ENCODE results near the gene NEMP2. TPM values are rescaled to one million over a fixed set of nuclear protein-coding genes. Genes with fewer than 3 reads are reported as not detected.

Gene NEMP2
- total RNA-seq, 2 donors from 2014 or later = 3.2 to 3.6 TPM

DNA sequence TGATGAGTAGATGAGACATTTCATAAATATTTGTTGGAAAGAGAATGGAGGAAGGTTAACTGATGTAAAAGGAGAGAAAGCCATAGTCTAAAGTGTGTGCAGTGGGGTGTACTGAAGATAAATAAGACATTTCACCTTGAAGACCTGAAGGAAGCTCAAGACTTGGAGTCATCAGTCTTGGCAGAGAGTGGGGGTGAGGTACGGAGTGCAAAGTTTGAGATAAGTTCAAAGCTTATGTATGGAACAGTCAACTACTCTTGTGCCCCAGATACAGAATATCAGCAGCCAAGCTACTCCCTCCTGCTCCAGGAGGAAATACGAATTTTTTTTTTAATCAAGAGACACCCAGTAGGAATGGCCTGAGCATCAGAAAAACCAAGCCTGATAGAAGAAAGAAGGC, 30.3 kb upstream of the NEMP2 start:
- H3K4me3 ChIP-seq = no peak overlapping the region
- H3K36me3 ChIP-seq = no peaks in the 10 kb centered on the region
- H3K27me3 ChIP-seq (replicated peaks; ENCODE audit: insufficient read depth) = no peaks in the 10 kb centered on the region
- no peak for ATAC-seq (ENCODE audit: insufficient number of reproducible peaks, low FRiP score, low read depth)
- H3K4me1 ChIP-seq (ENCODE audit: control insufficient read depth in 1 of 2, low read depth in 2 of 2) = no peaks in the 10 kb centered on the region
- H3K9me3 ChIP-seq = peaks cover 4% of the 10 kb centered on the region
- DNase-seq (ENCODE audit: low spot score) = no peak
- no peak overlapping the region for H3K27ac ChIP-seq
- TF ChIP-seq, protein P1, sequence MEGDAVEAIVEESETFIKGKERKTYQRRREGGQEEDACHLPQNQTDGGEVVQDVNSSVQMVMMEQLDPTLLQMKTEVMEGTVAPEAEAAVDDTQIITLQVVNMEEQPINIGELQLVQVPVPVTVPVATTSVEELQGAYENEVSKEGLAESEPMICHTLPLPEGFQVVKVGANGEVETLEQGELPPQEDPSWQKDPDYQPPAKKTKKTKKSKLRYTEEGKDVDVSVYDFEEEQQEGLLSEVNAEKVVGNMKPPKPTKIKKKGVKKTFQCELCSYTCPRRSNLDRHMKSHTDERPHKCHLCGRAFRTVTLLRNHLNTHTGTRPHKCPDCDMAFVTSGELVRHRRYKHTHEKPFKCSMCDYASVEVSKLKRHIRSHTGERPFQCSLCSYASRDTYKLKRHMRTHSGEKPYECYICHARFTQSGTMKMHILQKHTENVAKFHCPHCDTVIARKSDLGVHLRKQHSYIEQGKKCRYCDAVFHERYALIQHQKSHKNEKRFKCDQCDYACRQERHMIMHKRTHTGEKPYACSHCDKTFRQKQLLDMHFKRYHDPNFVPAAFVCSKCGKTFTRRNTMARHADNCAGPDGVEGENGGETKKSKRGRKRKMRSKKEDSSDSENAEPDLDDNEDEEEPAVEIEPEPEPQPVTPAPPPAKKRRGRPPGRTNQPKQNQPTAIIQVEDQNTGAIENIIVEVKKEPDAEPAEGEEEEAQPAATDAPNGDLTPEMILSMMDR (IDR thresholded peaks at IDR 0.05) = no peak

DNA sequence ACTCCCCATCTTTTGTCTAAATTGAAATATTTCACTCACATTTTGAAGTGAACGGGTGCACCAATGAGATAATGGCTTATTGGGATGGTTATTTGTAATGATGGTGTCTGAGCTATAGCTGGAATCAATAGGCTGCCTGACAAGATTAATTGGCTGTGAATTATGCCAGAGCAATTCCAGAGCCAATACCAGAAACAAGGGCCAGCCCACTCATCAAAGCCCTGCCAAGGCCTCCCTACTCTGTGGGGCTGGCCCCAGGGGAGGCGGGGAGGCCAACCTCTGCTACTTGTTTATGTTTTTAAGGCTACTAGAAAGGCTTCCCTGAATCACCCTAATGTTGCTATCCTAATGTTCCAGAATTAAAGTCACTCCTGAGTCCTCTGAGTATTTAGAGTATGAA, 29.1 kb upstream of the NEMP2 start:
- no peak for ATAC-seq (ENCODE audit: insufficient number of reproducible peaks, low FRiP score, low read depth)
- Histone ChIP-seq H3K27me3 (replicated peaks; ENCODE audit: insufficient read depth) (no peaks in the 10 kb centered on the region), H3K36me3 (no peaks in the 10 kb centered on the region), H3K9me3 (peaks cover 4% of the 10 kb centered on the region), H3K4me3 (no peak overlapping the region), H3K4me1 (ENCODE audit: control insufficient read depth in 1 of 2, low read depth in 2 of 2) (no peaks in the 10 kb centered on the region), H3K27ac (no peak overlapping the region)
- DNase-seq (ENCODE audit: low spot score) = no peak
- TF ChIP-seq, protein P1 (IDR thresholded peaks at IDR 0.05) = no peak

DNA sequence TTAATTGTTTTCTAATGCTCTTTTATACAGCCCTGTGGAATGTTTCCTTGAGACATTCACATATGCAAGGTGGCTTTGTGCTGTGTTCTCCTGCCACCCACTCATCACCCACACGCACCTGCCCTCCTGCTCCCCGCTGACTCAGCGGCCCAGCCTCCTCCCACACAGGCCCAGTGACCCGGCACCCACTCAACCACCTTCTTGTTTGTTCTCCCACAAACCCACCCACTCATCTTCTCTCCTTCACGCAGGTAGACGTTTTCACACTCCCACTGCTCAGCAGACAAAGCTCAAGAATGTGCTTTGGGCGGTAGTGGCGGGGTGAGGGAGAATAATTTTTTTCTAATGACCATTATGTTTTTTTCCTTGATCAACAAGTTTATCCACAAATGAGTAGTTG, 28.6 kb upstream of the NEMP2 start:
- H3K27me3 ChIP-seq (replicated peaks; ENCODE audit: insufficient read depth) = no peaks in the 10 kb centered on the region
- no peak overlapping the region for H3K27ac ChIP-seq
- no peaks in the 10 kb centered on the region for H3K36me3 ChIP-seq
- H3K9me3 ChIP-seq = peaks cover 4% of the 10 kb centered on the region
- no peak overlapping the region for H3K4me3 ChIP-seq
- TF ChIP-seq, protein P1 (IDR thresholded peaks at IDR 0.05) = no peak
- H3K4me1 ChIP-seq (ENCODE audit: control insufficient read depth in 1 of 2, low read depth in 2 of 2) = no peaks in the 10 kb centered on the region
- no peak for DNase-seq (ENCODE audit: low spot score)
- ATAC-seq (ENCODE audit: insufficient number of reproducible peaks, low FRiP score, low read depth) = no peak

DNA sequence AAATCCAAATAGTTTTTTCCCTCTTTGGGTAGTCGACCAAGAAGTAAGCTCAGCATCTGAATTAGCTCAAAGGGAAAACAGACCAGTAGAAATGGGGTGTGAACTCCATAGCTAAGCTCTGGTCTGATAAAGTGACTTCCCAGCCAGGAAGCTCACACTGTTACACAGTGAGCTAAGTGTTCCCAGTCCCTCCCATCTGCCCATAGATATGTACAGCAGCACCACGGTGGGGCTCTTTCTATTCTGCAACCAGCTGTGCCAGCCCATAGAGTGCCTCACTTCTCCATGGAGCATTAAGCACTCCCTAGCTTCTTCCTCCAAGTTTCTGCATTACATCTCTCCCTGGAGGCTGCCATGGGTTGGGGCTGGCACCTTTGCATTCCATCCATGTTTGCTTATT, 27.6 kb upstream of the NEMP2 start:
- no peaks in the 10 kb centered on the region for H3K27me3 ChIP-seq (replicated peaks; ENCODE audit: insufficient read depth)
- TF ChIP-seq, protein P1 (IDR thresholded peaks at IDR 0.05) = no peak
- H3K27ac ChIP-seq = no peak overlapping the region
- no peaks in the 10 kb centered on the region for H3K36me3 ChIP-seq
- ATAC-seq (ENCODE audit: insufficient number of reproducible peaks, low FRiP score, low read depth) (no peak), DNase-seq (ENCODE audit: low spot score) (no peak)
- H3K4me3 ChIP-seq = no peak overlapping the region
- no peaks in the 10 kb centered on the region for H3K9me3 ChIP-seq
- H3K4me1 ChIP-seq (ENCODE audit: control insufficient read depth in 1 of 2, low read depth in 2 of 2) = no peaks in the 10 kb centered on the region

DNA sequence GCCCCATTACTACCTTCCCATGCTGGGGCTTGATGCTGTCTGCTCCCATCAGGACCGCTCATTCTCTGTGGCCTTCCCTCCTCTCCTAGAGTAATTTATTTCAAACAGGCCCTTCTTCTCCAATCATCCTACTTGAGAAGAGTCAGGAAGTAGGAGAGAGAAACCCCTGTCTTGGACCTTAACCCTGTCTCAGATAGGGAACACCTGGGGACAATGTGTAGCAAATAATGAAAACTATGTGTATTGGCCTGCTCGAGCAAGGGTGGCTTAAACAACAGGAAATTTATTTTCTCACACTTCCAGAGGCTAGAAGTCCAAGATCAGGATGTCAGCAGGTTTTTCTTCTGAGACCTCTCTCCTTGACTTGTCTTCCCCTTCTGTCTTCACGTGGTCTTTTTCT, 26.6 kb upstream of the NEMP2 start:
- TF ChIP-seq, protein P1 (IDR thresholded peaks at IDR 0.05) = no peak
- Histone ChIP-seq H3K9me3 (no peaks in the 10 kb centered on the region), H3K27me3 (replicated peaks; ENCODE audit: insufficient read depth) (no peaks in the 10 kb centered on the region), H3K27ac (no peak overlapping the region), H3K4me1 (ENCODE audit: control insufficient read depth in 1 of 2, low read depth in 2 of 2) (no peaks in the 10 kb centered on the region), H3K36me3 (no peaks in the 10 kb centered on the region), H3K4me3 (no peak overlapping the region)
- DNase-seq (ENCODE audit: low spot score) = no peak
- no peak for ATAC-seq (ENCODE audit: insufficient number of reproducible peaks, low FRiP score, low read depth)

All from thoracic aorta (tissue), 2 donors.